ENCODE data around the gene SCYGR4.

- TF ChIP-seq CTCF (IDR thresholded peaks at IDR 0.05) (no peak), POLR2A (IDR thresholded peaks at IDR 0.05) (no peak)
Measured at GRCh38 chr2:227625420-227625819, 8.1 kb downstream of the SCYGR4 start.

Data from thyroid gland (tissue), 4 donors.